Neural crest cell (in vitro differentiated cells): ENCODE measurements around the gene C10orf105. TPM values are rescaled to one million over a fixed set of nuclear protein-coding genes. Genes with fewer than 3 reads are reported as not detected.

Experiments
- DNase-seq: peaks from one replicate; pipeline ENCODE4 v3.0.0; 2021; ENCODE audit warnings: low read depth, mixed read lengths, low spot score
- H3K27ac Mint-ChIP-seq: one replicate; pipeline ENCODE4 v1.8.0; 2021; ENCODE audit warnings: mild to moderate bottlenecking, mixed read lengths; ENCODE audit not compliant: unreplicated experiment
- H3K27me3 Mint-ChIP-seq: 2 replicates; pipeline ENCODE4 v1.8.0; 2021; ENCODE audit warnings: low read depth, mild to moderate bottlenecking, mixed read lengths
- H3K36me3 Mint-ChIP-seq: 2 replicates; pipeline ENCODE4 v1.8.0; 2021; ENCODE audit warnings: low read depth, mild to moderate bottlenecking, mixed read lengths
- H3K4me1 Mint-ChIP-seq: 2 replicates; pipeline ENCODE4 v1.8.0; 2021; ENCODE audit warnings: mixed read lengths
- H3K4me3 Mint-ChIP-seq: one replicate; pipeline ENCODE4 v1.8.0; 2021; ENCODE audit warnings: mild to moderate bottlenecking, mixed read lengths
- H3K9me3 Mint-ChIP-seq: 2 replicates; pipeline ENCODE4 v1.8.0; 2021; ENCODE audit warnings: mixed read lengths
- total RNA-seq: library from RNA; stranded (reverse); gene quantifications from 2 replicates; pipeline ENCODE4 v1.2.1, GENCODE V29; 2021
- TF ChIP-seq, protein P1 (sequence below): fragments of 200-600 bp; sonication (generic); conservative IDR thresholded peaks from 2 replicates; pipeline ENCODE4 v1.5.0; 2021; ENCODE audit warnings: antibody characterized with exemption, mild to moderate bottlenecking

C10orf105 gene
- total RNA-seq, 1 donor from 2014 or later: 0.12 TPM

DNA sequence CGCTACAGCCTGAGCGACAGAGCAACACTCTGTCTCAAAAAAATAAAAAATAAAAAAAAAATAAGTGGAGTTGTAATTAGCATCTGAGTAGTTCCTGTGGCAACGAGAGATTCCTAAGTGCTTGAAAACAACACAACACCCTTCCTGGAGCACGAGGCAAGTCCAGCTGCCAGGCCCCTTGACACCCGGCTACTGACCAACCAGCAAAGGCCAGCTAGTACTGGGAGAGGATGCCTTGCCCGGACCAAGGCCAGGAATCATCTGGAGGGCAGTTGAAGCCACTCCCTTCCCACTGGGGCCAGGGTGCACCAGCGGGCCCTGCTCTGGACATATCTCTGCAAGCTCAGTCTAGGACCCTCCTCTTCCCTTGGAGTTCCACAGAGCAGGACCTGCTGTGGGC is 536 bp downstream of the C10orf105 start:
- no peak for DNase-seq
- Mint-ChIP-seq H3K9me3 (no peaks in the 10 kb centered on the region), H3K4me3 (no peak overlapping the region), H3K27ac (no peak overlapping the region), H3K27me3 (peaks cover 3% of the 10 kb centered on the region), H3K4me1 (no peaks in the 10 kb centered on the region), H3K36me3 (no peaks in the 10 kb centered on the region)
- TF ChIP-seq, protein P1, sequence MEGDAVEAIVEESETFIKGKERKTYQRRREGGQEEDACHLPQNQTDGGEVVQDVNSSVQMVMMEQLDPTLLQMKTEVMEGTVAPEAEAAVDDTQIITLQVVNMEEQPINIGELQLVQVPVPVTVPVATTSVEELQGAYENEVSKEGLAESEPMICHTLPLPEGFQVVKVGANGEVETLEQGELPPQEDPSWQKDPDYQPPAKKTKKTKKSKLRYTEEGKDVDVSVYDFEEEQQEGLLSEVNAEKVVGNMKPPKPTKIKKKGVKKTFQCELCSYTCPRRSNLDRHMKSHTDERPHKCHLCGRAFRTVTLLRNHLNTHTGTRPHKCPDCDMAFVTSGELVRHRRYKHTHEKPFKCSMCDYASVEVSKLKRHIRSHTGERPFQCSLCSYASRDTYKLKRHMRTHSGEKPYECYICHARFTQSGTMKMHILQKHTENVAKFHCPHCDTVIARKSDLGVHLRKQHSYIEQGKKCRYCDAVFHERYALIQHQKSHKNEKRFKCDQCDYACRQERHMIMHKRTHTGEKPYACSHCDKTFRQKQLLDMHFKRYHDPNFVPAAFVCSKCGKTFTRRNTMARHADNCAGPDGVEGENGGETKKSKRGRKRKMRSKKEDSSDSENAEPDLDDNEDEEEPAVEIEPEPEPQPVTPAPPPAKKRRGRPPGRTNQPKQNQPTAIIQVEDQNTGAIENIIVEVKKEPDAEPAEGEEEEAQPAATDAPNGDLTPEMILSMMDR: no peak

DNA sequence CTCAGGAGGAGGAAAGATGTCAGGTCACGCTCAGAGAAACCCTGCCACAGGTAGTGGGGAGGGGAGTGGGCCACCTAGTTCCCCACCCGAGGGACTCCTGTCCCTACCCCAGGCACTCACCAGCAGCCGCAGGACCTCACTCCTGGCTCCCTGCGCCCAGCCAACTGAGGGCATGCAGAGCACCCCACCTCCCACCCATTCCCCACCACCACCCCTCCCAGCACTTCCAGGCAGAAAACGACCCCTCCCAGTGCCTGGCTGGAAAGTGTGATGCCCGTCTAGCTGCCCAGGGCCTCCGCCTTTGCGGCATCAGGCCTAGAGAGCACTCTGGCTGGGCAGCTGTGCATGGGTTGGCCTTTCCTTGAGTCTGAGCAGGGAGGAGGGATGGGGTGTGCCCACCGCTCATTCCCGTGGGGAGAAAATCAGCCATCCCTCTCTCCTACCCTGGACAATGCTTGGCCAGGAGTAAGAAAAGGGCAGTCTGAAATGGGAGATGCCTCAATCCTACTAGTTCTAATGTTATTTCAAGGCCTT is 1.3 kb downstream of the C10orf105 start:
- H3K27me3 Mint-ChIP-seq: peaks cover 3% of the 10 kb centered on the region
- TF ChIP-seq, protein P1: no peak
- DNase-seq: no peak
- no peak overlapping the region for H3K4me3 Mint-ChIP-seq
- H3K36me3 Mint-ChIP-seq: no peaks in the 10 kb centered on the region
- H3K27ac Mint-ChIP-seq: no peak overlapping the region
- H3K4me1 Mint-ChIP-seq: peaks cover 4% of the 10 kb centered on the region
- H3K9me3 Mint-ChIP-seq: no peaks in the 10 kb centered on the region

GRCh38 chr10:71717551-71717951 is 2.0 kb downstream of the C10orf105 start:
- no peak overlapping the region for H3K4me3 Mint-ChIP-seq
- H3K27me3 Mint-ChIP-seq: peaks cover 3% of the 10 kb centered on the region
- no peak overlapping the region for H3K27ac Mint-ChIP-seq
- peaks cover 4% of the 10 kb centered on the region for H3K4me1 Mint-ChIP-seq
- DNase-seq: no peak
- H3K36me3 Mint-ChIP-seq: no peaks in the 10 kb centered on the region
- H3K9me3 Mint-ChIP-seq: no peaks in the 10 kb centered on the region
- TF ChIP-seq, protein P1: no peak

GRCh38 chr10:71717056-71717455 is 2.5 kb downstream of the C10orf105 start:
- TF ChIP-seq, protein P1: no peak
- DNase-seq: no peak
- peaks cover 3% of the 10 kb centered on the region for H3K27me3 Mint-ChIP-seq
- no peaks in the 10 kb centered on the region for H3K9me3 Mint-ChIP-seq
- H3K27ac Mint-ChIP-seq: no peak overlapping the region
- peaks cover 4% of the 10 kb centered on the region for H3K4me1 Mint-ChIP-seq
- H3K36me3 Mint-ChIP-seq: no peaks in the 10 kb centered on the region
- H3K4me3 Mint-ChIP-seq: no peak overlapping the region

GRCh38 chr10:71716426-71716825 is 3.2 kb downstream of the C10orf105 start:
- Mint-ChIP-seq H3K27ac (no peak overlapping the region), H3K9me3 (no peaks in the 10 kb centered on the region), H3K27me3 (no peaks in the 10 kb centered on the region), H3K4me3 (no peak overlapping the region), H3K4me1 (peaks cover 4% of the 10 kb centered on the region), H3K36me3 (no peaks in the 10 kb centered on the region)
- no peak for DNase-seq
- TF ChIP-seq, protein P1: no peak
